Gastrocnemius medialis (tissue), 4 donors: ENCODE measurements around the gene CTBP2. TPM values are rescaled to one million over a fixed set of nuclear protein-coding genes. Genes with fewer than 3 reads are reported as not detected.

ENCODE experiments used
- ATAC-seq, 2 donors: fragments of 150-250 bp; one replicate each; pipeline ENCODE4 v1.9.1; 2016
- DNase-seq, 2 donors: peaks; one replicate each; pipeline ENCODE4 v3.0.0-alpha.2; 2019
- H3K27ac ChIP-seq, 4 donors: fragments of 200-600 bp; sonication (generic); 1 replicate in 1 of 4; 2 replicates in 3 of 4; pipeline ENCODE4 v1.5.1; 2016 to 2018; ENCODE audit warnings: mild to moderate bottlenecking in 2 of 4, moderate library complexity in 1 of 4
- H3K27me3 ChIP-seq, 3 donors: fragments of 200-600 bp; sonication (generic) in 2 of 3; 1 replicate in 1 of 3; 2 replicates in 2 of 3; pipeline versions ENCODE4 v1.5.1 to v1.6.0; 2016 to 2019; ENCODE audit warnings: mild to moderate bottlenecking in 1 of 3, moderate library complexity in 1 of 3
- H3K36me3 ChIP-seq, 2 donors: fragments of 200-600 bp; sonication (generic) in 1 of 2; one replicate each; pipeline ENCODE4 v1.5.1; 2017 to 2018
- H3K4me1 ChIP-seq, 2 donors: fragments of 200-600 bp; sonication (generic) in 1 of 2; one replicate each; pipeline ENCODE4 v1.5.1; 2016 to 2017; ENCODE audit warnings: mild to moderate bottlenecking in 2 of 2
- H3K4me3 ChIP-seq, 4 donors: fragments of 200-600 bp; sonication (generic) in 3 of 4; 1 replicate in 1 of 4; 2 replicates in 3 of 4; pipeline ENCODE4 v1.5.1; 2016 to 2019; ENCODE audit warnings: mild to moderate bottlenecking in 2 of 4
- H3K9me3 ChIP-seq, 3 donors: fragments of 200-600 bp; sonication (generic) in 2 of 3; 1 replicate in 1 of 3; 2 replicates in 2 of 3; pipeline ENCODE4 v1.5.1; 2016 to 2019
- CTCF ChIP-seq, 5 experiments: fragments of 450-650 bp in 3 of 5; fragments of 200-600 bp in 2 of 5; sonication (generic) in 2 of 5; IDR thresholded peaks in 4 of 5; conservative IDR thresholded peaks in 1 of 5; 1 replicate in 4 of 5; 2 replicates in 1 of 5; pipeline ENCODE4 v1.5.1; 2016 to 2019; ENCODE audit warnings: antibody characterized with exemption in 5 of 5, mild to moderate bottlenecking in 3 of 5, moderate library complexity in 3 of 5
- POLR2A ChIP-seq, 2 donors: fragments of 450-650 bp; IDR thresholded peaks; one replicate each; pipeline ENCODE4 v1.6.1; 2017; ENCODE audit warnings: antibody characterized with exemption in 2 of 2, mild to moderate bottlenecking in 2 of 2, moderate library complexity in 2 of 2
- in situ Hi-C, 4 donors: fragments of 200-750 bp; cut with MboI; loops; one replicate each; pipeline versions ENCODE4 v1.15.0 to v1.8.0; 2017; ENCODE audit warnings: low sequenced_read_pairs in 4 of 4
- intact Hi-C: fragments of 100-400 bp; cut with DNase I; formaldehyde crosslinking; loops from one replicate; pipeline ENCODE4 v1.15.1; 2023; ENCODE audit warnings: low total_unique reads
- total RNA-seq, 4 donors: library from RNA; depleted of rRNA; stranded (reverse); fragments of >200 nt; gene quantifications; one replicate each; pipeline versions ENCODE4 v1.1.0 to v1.2.3, GENCODE V29; 2016

The CTBP2 gene
- total RNA-seq, 4 donors from 2014 or later: 13.9 to 36.7 (median 21.1) TPM

- TF ChIP-seq POLR2A (IDR thresholded peaks at IDR 0.05) (no peak), CTCF (IDR thresholded peaks at IDR 0.05 in 4 of 5, conservative IDR thresholded peaks at IDR 0.05 in 1 of 5) (no peak)
- Histone ChIP-seq H3K4me1 (no peaks in the 10 kb centered on the region), H3K27ac (no peak overlapping the region), H3K9me3 (no peaks in the 10 kb centered on the region), H3K27me3 (peaks cover 0 to 7% (median 7%) of the 10 kb centered on the region in 3 donors), H3K4me3 (no peak overlapping the region), H3K36me3 (no peaks in the 10 kb centered on the region)
- intact Hi-C loops (no loop called here), in situ Hi-C loops (loop anchor here in 3 of 4 donors (10.0 to 25.0 kb wide), 3 partner anchors 165 to 258 kb away; no protein-coding TSS in a partner anchor)
- no peak for DNase-seq
- no peak for ATAC-seq
Observed at GRCh38 chr10:125169915-125170314, 9.6 kb upstream of the CTBP2 start.

- H3K4me3 ChIP-seq: no peak overlapping the region
- TF ChIP-seq POLR2A (IDR thresholded peaks at IDR 0.05): no peak
- H3K36me3 ChIP-seq: no peaks in the 10 kb centered on the region
- H3K9me3 ChIP-seq: no peaks in the 10 kb centered on the region
- in situ Hi-C loops: loop anchor here in 3 of 4 donors (10.0 to 25.0 kb wide), 3 partner anchors 166 to 257 kb away; no protein-coding TSS in a partner anchor
- peaks cover 0 to under 1% (median under 1%) of the 10 kb centered on the region in 3 donors for H3K27me3 ChIP-seq
- no peak overlapping the region for H3K27ac ChIP-seq
- intact Hi-C loops: no loop called here
- DNase-seq: no peak
- ATAC-seq: no peak
- H3K4me1 ChIP-seq: no peaks in the 10 kb centered on the region
Observed at GRCh38 chr10:125169279-125169678, 8.9 kb upstream of the CTBP2 start.

GRCh38 chr10:125166658-125167057 lies 6.3 kb upstream of the CTBP2 start:
- H3K27me3 ChIP-seq: no peaks in the 10 kb centered on the region
- H3K36me3 ChIP-seq: no peaks in the 10 kb centered on the region
- peaks cover 0 to 4% of the 10 kb centered on the region in 2 donors for H3K4me1 ChIP-seq
- in situ Hi-C loops (loop anchor here in 3 of 4 donors (10.0 to 25.0 kb wide), 3 partner anchors 168 to 254 kb away; no protein-coding TSS in a partner anchor), intact Hi-C loops (no loop called here)
- no peaks in the 10 kb centered on the region for H3K9me3 ChIP-seq
- no peak overlapping the region for H3K27ac ChIP-seq
- DNase-seq (no peak), ATAC-seq (no peak)
- no peak for TF ChIP-seq POLR2A (IDR thresholded peaks at IDR 0.05)
- no peak for TF ChIP-seq CTCF (IDR thresholded peaks at IDR 0.05 in 4 of 5, conservative IDR thresholded peaks at IDR 0.05 in 1 of 5)
- H3K4me3 ChIP-seq: no peak overlapping the region

- ATAC-seq (no peak), DNase-seq (no peak)
- no peak for TF ChIP-seq POLR2A (IDR thresholded peaks at IDR 0.05)
- TF ChIP-seq CTCF (IDR thresholded peaks at IDR 0.05 in 4 of 5, conservative IDR thresholded peaks at IDR 0.05 in 1 of 5): no peak
- Histone ChIP-seq H3K27ac (no peak overlapping the region), H3K4me3 (no peak overlapping the region), H3K4me1 (peaks cover 0 to 4% of the 10 kb centered on the region in 2 donors), H3K9me3 (no peaks in the 10 kb centered on the region), H3K36me3 (no peaks in the 10 kb centered on the region), H3K27me3 (no peaks in the 10 kb centered on the region)
- in situ Hi-C loops: loop anchor here in 3 of 4 donors (10.0 to 25.0 kb wide), 3 partner anchors 169 to 254 kb away; no protein-coding TSS in a partner anchor
- intact Hi-C loops: no loop called here
Observed at GRCh38 chr10:125165584-125166573, 5.5 kb upstream of the CTBP2 start.

GRCh38 chr10:125164421-125164820 lies 4.1 kb upstream of the CTBP2 start:
- Histone ChIP-seq H3K4me1 (peaks cover 0 to 4% of the 10 kb centered on the region in 2 donors), H3K27ac (no peak overlapping the region), H3K36me3 (no peaks in the 10 kb centered on the region), H3K9me3 (no peaks in the 10 kb centered on the region), H3K27me3 (no peaks in the 10 kb centered on the region), H3K4me3 (no peak overlapping the region)
- TF ChIP-seq POLR2A (IDR thresholded peaks at IDR 0.05) (no peak), CTCF (IDR thresholded peaks at IDR 0.05 in 4 of 5, conservative IDR thresholded peaks at IDR 0.05 in 1 of 5) (no peak)
- in situ Hi-C loops (loop anchor here in 3 of 4 donors (10.0 to 25.0 kb wide), 3 partner anchors 170 to 252 kb away; no protein-coding TSS in a partner anchor), intact Hi-C loops (loop anchor here (5.0 kb wide), 1 partner anchor 553 kb away; the partner anchor contains the start of gene EDRF1)
- no peak for ATAC-seq
- DNase-seq: no peak
